Superior temporal gyrus (tissue), 1 donor: ENCODE measurements around the gene CCDC7.
A peak's percentile ranks its signal among the peaks of the same experiment; 100 is the strongest.
"Not testable (repeated sequence)": the region's sequence is repeated elsewhere in the genome, so short reads cannot be mapped to it uniquely, and the experiment has no call there.

ENCODE experiments used
- DNase-seq: peaks from one replicate; pipeline ENCODE4 v3.0.0-alpha.2; 2016; ENCODE audit errors: extremely low spot score

CCDC7 gene

DNA sequence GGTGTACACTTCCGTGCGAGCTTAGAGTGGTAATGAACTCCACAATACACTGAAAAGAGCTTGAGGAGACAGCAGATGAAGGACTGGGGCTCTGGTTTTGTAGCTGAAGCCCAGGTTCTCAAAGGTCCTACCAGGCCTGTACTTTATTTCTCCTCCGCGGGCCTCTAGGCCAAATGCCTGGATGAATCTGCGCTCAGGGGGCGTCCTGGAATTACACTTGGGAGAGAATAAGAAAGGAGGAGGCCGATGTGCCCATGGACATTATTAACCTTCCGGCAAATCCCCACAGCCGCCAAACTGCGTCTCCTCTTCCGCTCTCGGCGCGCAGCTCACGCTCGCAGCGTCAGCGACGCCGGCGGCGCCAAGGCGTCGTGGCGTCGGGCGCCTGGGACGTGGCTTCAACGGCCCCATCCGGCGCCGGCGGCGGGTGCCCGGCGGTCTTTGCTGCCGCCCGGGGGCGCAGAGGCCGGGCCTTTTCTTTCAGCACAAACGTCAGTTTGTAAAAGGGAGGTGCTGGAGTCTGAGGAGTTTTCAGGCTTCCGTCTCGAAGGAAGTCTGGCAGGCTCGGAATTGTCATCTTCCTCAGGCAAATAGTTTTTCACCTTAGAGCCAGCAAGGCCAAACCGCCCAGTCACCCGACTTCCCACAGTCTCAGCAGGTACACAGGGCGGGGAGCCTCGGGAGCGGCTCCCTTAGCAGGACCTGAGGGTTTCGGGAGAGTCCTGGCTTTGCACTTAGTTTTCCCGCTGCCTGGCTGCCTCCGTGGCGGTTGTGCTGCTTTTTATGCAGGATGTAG lies at the start of gene CCDC7:
CCDC7 (plus strand) TSS at position 401 of the 796 bp plus-strand sequence. CDS start 5,503 bp downstream, outside the sequence.
- peak; percentile 90 for DNase-seq

DNA sequence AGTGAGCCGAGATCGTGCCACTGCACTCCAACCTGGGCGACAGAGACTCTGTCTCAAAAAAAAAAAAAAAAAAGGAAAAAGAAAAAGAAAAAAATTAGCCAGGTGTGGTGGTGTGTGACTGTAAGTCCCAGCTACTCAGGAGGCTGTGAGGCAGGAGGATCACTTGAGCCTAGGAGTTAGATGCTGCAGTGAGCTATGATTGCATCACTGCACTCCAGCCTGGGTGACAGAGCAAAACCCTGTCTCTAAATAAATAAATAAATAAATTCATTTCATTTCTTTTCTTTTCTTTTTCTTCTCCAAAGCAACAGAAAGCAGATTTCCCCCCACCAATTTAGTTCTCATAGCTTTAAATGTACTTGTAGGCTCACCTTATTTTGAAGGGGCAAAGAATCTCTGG lies 48.8 kb upstream of the CCDC7 start:
- DNase-seq = not testable (repeated sequence)

DNA sequence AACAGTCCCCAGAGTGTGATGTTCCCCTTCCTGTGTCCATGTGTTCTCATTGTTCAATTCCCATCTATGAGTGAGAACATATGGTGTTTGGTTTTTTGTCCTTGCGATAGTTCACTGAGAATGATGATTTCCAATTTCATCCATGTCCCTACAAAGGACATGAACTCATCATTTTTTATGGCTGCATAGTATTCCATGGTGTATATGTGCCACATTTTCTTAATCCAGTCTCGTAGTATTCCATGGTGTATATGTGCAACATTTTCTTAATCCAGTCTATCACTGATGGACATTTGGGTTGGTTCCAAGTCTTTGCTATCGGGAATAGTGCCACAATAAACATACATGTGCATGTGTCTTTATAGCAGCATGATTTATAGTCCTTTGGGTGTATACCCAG lies 46.2 kb upstream of the CCDC7 start:
- not testable (repeated sequence) for DNase-seq

DNA sequence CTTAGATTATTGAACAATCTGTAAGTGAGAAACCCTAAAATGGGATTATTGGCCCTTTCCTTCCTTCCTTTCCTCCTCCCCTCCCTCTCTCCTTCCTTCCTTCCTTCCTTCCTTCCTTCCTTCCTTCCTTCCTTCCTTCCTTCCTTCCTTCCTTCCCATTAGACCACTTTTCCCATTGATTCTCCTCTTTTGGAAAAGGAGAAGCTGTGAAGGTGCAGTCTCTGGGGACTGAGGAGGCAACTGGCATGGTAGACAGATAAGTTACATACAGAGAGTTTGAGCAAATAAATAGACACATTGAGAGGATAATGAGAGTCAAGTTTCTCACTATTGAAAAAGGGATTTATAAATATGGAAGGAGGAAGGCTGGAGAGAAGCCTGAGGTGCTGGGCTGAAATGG lies 45.0 kb upstream of the CCDC7 start:
- no peak for DNase-seq

DNA sequence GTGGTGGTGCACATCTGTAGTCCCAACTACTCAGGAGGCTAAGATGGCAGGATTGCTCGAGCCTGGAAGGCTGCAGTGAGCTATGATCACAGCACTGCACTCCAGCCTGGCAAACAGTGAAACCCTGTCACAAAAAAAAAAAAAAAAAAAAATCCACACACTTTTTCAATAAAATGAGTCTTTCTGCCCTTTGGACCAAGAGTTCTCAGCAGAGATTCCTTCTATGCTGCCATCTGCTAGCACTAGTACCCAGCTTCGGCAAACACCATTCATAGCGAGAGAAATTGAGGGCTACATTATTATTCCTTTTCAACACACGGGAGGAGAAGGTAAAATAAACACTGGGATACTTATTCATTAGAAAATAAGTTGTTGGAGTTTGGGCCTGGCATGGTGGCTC lies 43.4 kb upstream of the CCDC7 start:
- DNase-seq = no peak

DNA sequence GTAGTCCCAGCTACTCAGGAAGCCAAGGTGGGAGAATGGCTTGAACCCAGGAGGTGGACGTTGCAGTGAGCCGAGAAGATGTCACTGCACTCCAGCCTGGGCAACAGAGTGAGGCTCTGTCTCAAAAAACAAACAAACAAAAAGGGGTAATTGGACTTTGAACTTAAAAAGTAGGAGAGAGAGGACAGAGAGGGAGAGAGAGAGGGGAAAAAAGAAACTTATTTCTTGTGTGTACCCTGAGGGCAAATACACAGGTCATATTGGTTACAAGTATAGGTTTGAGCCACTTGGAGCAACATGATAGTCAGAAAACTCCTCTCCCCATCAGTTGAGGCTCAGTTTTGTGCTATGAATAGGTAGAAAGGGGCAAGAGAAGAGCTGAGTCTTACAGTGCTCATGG lies 42.8 kb upstream of the CCDC7 start:
- DNase-seq = no peak

DNA sequence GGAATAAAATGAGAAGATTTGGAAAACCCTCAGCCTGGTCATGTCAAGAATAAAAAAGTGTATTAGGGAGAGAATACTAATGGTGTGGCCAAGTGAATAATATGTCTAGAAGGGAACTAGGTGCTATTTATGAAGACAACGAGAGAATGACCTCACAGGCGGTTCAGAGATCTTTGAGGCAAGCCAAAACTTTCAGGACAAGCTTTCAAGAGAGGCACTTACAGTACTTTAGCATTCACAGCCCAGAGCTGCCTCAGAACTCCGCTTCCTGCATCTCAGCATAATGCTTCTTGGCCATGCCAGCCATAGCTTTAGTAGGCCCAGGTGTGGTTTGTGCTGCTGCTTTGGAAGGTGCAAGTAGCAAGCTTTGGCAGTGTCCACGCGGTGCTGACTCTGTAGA lies 37.2 kb upstream of the CCDC7 start:
- no peak for DNase-seq

DNA sequence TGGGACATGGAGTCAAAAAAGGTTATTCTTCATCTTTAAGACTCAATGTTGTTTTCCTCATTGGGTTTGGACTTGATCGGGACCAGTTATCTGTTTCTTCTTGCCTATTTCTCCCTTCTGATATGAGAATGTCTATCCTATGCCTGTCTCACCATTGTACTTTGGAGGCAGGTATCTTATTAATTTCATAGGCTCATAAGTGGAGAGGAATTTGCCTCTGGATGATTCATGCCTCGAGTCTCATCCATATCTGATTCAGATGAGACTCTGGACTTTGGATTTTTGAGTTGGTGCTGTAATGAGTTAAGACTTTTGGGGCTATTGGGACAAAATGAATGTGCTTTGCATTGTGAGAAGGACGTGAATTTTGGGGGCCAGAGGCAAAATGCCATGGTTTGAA lies 36.2 kb upstream of the CCDC7 start:
- DNase-seq = no peak

DNA sequence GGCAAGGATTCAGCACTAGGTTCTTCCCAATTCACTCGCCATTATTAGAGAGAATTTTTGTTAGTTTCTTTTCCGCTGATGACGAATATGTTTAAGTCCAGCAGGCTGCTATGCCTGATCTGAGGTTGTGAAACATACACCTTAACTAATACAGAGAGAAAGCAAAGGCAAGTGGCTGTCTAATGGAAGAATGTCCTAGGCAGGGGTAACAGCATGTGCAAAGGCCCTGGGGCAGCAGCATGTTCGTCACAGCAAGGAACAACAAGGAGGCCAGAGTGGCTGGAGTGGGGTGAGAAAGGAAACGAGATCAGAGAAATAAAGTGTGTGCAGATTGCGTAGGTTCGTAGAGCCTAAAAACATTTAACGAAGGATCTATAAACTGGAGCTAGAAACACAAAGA lies 35.4 kb upstream of the CCDC7 start:
- DNase-seq = no peak

DNA sequence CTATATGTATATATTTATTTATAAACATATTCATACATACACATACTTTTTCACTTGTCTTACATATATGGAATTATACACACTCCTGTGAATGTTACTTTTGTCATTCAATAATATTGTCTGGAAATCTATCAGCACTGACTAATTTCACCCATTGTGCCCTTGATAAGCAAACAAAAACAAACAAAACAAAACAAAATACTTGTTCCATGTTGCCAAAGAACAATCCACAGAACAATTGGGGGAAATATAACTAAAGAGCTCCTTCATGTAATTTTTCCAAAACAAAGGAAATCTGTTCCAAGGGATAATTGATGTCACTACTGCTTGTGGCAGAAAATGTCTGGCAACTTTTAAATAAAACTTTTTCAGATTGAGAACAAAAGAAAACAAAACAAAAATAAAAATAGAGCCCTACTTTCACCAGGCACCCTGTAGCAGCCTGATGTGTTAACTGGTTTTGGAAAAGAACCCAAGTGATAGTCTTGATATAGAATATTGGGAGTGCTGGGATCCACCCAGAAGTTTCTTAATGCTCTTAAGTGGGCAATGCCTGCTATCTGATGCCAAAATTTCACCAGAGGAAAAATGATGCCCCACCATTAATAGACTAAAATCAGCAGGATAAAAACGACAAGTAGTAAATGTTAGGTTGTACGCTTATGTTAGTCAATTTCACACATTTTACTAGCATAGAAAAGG lies 34.0 kb upstream of the CCDC7 start:
- no peak for DNase-seq

DNA sequence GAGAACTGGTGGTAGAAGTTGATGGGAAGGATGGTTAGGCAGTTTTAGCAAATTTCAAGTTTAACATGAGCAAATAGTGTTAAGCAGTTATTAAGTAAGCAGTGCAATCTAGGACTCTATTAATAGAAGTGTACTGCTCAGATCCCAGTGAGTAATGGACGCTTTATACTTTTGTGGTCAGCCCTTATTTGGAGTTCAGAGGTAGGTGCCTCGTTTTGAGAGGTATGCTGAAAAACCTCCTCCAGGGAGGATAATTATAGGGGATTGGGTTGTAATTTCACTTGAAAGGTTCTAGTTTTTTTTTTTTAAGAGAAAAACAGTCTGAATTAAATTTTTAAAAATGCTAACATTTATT lies 33.5 kb upstream of the CCDC7 start:
- no peak for DNase-seq

DNA sequence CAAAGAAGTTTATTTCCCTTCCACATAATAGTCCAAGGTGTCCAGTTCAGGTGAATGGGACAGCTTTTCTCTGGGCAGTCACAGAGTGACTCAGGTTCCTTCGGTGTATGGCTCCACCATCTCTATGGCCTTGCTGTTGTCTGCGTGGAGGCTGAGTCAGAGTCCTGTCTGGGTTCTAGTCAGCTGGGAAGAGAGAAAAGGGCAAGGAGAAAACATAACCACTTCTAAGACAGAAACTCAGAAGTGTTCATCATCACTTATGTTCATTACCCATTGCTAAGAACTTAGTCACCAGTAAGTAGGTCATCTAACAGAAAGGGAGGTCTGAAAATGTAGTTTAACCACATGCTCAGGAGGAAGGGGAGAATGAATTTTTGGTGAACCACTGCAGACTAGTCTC lies 32.4 kb upstream of the CCDC7 start:
- DNase-seq = no peak

DNA sequence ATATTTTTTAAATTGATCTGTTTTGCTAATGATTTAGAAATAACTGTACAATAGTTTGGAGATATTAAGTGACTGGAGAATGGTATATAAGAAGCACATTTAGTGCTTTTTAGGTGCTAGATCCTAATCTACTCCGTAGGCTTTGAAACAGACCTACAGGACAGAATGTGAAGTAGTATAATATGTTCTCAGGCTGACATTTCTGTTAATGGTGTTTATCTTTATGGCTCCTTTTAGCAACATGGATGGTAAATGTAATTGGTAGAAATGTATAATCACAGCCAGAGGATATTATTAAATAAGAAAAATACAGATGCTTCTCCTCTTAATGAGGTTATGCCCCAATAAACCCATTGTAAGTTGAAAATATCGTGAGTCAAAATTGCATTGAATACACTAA lies 30.6 kb upstream of the CCDC7 start:
- no peak for DNase-seq

DNA sequence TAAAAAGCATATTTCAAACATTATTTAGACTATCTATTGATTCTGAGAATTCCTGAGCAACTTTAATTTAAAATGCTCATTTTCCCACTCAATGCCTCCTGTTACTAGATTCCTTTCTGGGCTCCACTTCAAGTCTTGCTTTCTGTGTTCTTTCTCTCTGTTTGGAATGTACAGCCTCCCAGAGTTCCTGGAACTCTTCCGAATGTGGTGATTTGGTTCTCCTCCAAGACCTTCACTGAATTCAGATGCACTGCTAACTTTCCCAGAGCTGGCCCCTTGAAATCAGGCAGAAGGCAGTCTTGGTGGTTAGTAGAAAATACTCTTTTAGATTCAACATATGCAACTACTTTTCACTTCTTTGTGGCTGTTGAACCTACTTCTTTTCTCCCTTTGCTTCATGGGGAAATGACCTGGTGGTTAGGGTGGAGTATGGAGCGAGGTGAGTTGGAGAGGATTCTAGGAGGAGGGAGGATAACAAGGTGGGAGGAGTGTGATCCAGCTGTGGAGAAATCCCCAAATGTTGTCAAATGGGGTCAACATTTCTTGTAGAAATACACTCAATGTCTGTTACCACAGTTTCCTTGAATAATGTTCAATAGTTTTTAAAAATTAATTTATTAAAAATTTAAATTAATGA lies 27.9 kb upstream of the CCDC7 start:
- DNase-seq = peak; percentile 77

DNA sequence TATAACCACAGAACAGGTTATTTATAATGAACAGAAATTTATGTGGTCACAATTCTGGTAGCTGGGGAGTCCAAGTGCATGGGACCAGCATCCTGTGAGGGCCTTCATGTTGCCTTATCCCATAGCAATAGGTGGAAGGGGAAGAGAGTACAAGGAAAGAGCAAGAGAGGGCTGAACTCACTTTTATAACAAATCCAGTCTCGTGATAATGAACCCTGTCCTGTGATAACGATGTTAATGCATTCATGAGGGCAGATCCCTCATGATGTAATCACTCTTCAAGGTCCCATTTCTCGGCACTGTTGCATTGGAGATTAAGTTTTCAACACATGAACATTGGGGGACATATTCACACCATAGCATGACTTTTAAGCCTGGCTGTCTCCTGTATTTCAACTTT lies 27.4 kb upstream of the CCDC7 start:
- DNase-seq = no peak

DNA sequence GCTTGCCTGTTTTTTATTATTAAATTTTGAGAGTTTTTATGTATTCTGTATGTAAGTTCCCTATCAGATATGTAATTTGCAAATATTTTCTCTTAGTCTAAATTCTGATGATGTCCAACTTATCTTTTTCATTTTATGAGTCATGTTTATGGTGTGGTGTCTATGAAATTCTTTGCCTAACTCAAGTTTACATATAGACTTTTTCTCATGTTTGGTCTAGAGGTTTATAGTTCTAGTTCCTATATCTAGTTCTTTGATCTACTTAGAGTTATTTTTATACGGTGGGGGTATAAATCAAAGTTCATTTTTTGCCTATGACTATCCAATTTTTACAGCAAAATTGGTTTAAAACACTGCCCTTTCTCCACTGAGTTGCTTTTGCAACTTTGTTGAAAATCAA lies 26.3 kb upstream of the CCDC7 start:
- no peak for DNase-seq

DNA sequence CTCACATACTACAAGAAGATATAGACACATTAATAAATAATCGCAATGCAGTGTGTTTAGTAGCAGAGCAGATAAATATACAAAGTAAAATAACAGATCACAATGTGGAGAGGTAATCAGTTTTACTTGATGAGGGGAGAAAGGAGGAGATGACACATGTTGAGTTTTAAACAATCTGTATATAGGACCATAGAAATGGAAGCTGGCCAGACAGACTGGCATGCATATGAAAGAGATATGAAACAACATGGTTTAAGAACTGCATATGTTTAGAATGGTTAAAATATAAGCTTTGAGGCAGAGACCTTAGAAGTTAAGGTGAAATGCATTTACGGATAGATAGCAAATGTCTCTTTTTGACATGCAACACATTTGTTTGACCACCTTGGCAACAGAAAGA lies 19.8 kb upstream of the CCDC7 start:
- no peak for DNase-seq

DNA sequence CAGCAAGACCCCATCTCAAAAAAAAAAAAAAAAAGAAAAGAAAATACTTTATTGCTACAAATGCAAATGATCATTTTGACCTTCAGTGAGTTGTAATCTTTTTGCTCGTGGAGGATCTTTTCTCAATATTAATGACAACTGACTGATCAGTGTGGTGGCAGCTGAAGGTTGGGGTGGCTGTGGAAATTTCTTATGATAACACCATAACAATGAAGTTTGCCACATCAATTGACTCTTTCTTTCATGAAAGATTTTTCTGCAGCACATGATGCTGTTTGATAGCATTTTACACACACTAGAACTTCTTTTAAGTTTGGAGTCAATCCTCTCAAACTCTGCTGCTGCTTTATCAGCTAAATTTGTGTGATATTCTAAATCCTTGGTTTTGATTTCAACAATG lies 12.4 kb upstream of the CCDC7 start:
- no peak for DNase-seq

DNA sequence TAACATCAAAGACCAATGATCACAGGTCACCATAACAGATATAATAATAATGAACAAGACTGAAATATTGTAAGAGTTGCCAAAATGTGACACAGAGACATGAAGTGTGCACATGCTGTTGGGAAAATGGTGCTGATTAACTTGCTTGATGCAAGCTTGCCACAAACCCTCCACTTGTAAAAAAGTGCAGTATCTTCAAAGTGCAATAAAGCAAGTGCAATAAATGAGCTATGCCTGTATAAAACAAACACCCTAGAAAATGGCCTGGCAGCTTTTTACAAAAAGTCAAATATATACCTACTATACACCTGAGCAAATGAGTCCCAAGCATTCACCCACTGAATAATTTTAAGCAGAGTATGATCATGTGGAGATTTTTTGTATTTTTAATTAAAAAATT lies 9.7 kb upstream of the CCDC7 start:
- no peak for DNase-seq

DNA sequence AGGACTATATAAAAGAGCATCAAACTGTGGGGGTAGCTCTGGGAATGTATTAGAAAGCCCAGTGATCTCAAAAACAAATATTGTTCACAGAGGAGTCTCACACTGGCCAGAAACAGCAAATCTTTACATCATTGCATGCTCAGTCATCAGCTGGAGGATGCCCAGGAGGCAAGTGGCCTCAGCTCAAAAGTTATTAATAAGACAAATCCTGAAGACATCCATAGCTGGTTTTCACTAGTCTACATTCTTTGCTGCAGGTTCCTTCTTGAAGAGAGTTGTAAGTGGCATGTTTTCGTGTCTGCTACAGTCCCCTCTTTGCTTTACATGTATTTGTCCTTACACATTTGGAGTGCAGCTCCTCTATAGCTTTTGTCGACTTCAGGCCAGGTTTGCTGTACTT lies 8.6 kb upstream of the CCDC7 start:
- no peak for DNase-seq

DNA sequence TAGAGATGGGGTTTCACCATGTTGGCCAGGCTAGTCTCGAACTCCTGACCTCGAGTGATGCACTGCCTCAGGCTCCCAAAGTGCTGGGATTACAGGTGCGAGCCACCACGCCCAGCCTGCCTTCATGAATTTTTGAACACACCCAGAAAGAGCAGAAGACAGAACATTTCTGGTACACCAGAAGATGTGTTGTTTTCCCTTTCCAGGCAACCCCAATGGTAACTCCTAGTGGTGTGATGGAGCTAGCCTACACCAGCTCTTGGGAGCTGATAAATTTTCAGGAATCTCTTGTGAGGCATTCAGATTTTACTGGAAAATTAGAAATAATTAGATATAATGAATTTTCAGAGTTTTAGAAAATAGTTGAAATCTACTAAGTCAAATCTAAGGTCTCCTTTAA lies 904 bp upstream of the CCDC7 start:
- DNase-seq = no peak

DNA sequence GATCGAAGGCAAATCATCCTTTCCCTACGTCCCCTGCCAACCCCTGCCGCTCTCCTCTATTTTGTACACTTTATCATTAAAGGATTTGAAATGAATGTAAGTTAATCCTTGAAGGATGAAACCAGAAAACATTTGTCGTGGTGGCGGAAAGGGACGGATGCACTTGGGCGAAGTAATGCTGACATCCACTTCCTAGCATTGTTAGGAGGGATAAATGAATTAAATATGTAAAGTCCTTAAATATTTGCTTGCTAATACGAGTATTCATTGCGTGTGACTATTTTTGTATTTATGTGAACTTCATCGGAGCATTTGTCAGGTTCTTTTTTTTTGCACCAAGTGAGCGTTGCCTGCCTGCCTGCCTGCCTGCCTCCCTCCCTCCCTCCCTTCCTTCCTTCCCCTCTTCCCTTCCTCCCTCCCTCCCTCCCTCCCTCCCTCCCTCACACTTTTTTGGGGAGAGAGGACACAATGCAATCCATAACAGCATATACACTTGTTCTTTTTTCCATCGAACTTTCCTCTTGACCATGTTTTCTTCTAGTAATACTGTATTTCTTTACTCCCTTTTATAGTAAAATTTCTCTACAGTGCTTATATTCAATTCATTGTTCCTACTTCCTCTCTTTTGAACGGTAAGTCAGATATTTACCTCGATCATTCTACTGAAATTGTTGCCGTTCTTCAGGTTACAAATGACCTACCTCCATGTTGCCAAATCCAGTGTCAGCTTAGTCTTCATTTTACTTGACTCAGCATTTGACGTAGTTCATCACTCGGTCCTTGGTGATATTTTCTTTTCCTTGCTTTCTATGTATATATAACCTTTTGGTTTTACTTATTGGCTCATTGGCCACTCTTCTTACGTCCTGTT lies 831 bp downstream of the CCDC7 start:
- DNase-seq = peak; percentile 62
